Measurements from ENCODE around the gene CHCHD3. TPM values are rescaled to one million over a fixed set of nuclear protein-coding genes. Genes with fewer than 3 reads are reported as not detected.
"Not testable (repeated sequence)": the region's sequence is repeated elsewhere in the genome, so short reads cannot be mapped to it uniquely, and the experiment has no call there.

Gene CHCHD3
- total RNA-seq, 1 experiment from 2014 or later: 149 TPM

DNA sequence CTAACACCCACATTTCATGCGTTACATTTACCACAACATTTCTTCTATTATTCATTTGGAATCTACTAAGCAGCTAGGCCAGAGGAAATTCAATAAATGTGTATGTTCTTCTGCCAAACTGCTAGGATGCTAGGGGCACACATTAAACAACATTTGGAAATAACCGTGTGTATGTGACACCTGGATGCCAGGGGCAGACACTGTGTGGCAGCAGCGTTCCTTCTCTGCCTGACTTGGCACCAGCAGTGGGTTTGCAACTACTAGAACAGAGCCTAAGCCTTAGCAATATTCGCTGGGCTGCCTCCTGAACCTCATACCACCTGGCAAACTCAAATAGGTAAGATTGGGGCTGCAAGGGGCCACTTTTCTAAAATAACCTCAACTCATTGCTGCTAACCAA is 182.1 kb downstream of the CHCHD3 start:
- Histone ChIP-seq H3K27me3 (ENCODE audit: low read length) (no peaks in the 10 kb centered on the region), H3F3A (ENCODE audit: low read length, unreplicated experiment) (no peaks in the 10 kb centered on the region), H3K9ac (ENCODE audit: low read length) (no peak overlapping the region), H3K4me1 (ENCODE audit: insufficient read depth, low read length) (no peaks in the 10 kb centered on the region), H3K4me2 (ENCODE audit: low read length) (no peak overlapping the region), H3K79me2 (ENCODE audit: low read length) (no peaks in the 10 kb centered on the region), H3K9me3 (ENCODE audit: low read length) (no peaks in the 10 kb centered on the region), H3K4me3 (ENCODE audit: low read length) (no peak overlapping the region), H3K36me3 (ENCODE audit: low read depth, low read length) (0 out of 2 replicates have a peak, but pooled peaks cover 2% of the 10 kb centered on the region), H3K9me2 (replicated peaks; ENCODE audit: low read length) (no peaks in the 10 kb centered on the region), H4K20me1 (ENCODE audit: low read length) (no peaks in the 10 kb centered on the region), H3K27ac (ENCODE audit: low read length) (no peak overlapping the region), H2AFZ (ENCODE audit: low read length) (no peak overlapping the region)
- intact Hi-C loops (cut with micrococcal nuclease): no loop called here
- POLR2A ChIA-PET (ENCODE audit: unreplicated experiment): no interaction called here
- no peak for ATAC-seq
- no peak for TF ChIP-seq EZH2phosphoT487 (IDR thresholded peaks at IDR 0.05; ENCODE audit: borderline replicate concordance, low read length)
- TF ChIP-seq, protein P1, sequence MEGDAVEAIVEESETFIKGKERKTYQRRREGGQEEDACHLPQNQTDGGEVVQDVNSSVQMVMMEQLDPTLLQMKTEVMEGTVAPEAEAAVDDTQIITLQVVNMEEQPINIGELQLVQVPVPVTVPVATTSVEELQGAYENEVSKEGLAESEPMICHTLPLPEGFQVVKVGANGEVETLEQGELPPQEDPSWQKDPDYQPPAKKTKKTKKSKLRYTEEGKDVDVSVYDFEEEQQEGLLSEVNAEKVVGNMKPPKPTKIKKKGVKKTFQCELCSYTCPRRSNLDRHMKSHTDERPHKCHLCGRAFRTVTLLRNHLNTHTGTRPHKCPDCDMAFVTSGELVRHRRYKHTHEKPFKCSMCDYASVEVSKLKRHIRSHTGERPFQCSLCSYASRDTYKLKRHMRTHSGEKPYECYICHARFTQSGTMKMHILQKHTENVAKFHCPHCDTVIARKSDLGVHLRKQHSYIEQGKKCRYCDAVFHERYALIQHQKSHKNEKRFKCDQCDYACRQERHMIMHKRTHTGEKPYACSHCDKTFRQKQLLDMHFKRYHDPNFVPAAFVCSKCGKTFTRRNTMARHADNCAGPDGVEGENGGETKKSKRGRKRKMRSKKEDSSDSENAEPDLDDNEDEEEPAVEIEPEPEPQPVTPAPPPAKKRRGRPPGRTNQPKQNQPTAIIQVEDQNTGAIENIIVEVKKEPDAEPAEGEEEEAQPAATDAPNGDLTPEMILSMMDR (conservative IDR thresholded peaks at IDR 0.05; ENCODE audit: low read depth, low read length): no peak; the same call in 1 of the 2 replicates
- TF ChIP-seq EZH2 (IDR thresholded peaks at IDR 0.05; ENCODE audit: low read length, unreplicated experiment): no peak
- no peak for DNase-seq
- CTCF ChIA-PET: interaction anchor here (0.6 kb wide), 1 partner anchor 50 kb away, joined by 5 read pairs; no protein-coding TSS in a partner anchor
- BruUV-seq (replicated peaks): no TSS peak

DNA sequence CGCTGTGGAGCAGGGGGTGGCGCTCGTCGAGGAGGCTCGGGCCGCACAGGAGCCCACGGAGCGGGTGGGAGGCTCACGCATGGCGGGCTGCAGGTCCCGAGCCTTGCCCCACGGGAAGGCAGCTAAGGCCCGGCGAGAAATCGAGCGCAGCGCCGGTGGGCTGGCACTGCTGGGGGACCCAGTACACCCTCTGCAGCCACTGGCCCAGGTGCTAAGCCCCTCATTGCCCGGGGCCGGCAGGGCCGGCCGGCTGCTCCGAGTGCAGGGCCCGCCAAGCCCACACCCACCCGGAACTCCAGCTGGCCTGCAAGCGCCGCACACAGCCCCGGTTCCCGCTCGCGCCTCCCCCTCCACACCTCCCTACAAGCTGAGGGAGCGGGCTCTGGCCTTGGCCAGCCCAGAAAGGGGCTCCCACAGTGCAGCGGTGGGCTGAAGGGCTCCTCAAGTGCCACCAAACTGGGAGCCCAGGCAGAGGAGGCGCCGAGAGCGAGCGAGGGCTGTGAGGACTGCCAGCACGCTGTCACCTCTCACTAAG is 183.2 kb downstream of the CHCHD3 start:
- H3K4me3 ChIP-seq (ENCODE audit: low read length); CTCF ChIA-PET; H4K20me1 ChIP-seq (ENCODE audit: low read length); intact Hi-C loops (cut with micrococcal nuclease); H3K36me3 ChIP-seq (ENCODE audit: low read depth, low read length); H3K27ac ChIP-seq (ENCODE audit: low read length); H3K9me2 ChIP-seq (replicated peaks; ENCODE audit: low read length); H3K4me1 ChIP-seq (ENCODE audit: insufficient read depth, low read length); H3F3A ChIP-seq (ENCODE audit: low read length, unreplicated experiment); POLR2A ChIA-PET (ENCODE audit: unreplicated experiment); ATAC-seq; H2AFZ ChIP-seq (ENCODE audit: low read length); H3K9ac ChIP-seq (ENCODE audit: low read length); BruUV-seq (replicated peaks); H3K27me3 ChIP-seq (ENCODE audit: low read length); H3K79me2 ChIP-seq (ENCODE audit: low read length); H3K9me3 ChIP-seq (ENCODE audit: low read length); H3K4me2 ChIP-seq (ENCODE audit: low read length); DNase-seq: not testable (repeated sequence)

DNA sequence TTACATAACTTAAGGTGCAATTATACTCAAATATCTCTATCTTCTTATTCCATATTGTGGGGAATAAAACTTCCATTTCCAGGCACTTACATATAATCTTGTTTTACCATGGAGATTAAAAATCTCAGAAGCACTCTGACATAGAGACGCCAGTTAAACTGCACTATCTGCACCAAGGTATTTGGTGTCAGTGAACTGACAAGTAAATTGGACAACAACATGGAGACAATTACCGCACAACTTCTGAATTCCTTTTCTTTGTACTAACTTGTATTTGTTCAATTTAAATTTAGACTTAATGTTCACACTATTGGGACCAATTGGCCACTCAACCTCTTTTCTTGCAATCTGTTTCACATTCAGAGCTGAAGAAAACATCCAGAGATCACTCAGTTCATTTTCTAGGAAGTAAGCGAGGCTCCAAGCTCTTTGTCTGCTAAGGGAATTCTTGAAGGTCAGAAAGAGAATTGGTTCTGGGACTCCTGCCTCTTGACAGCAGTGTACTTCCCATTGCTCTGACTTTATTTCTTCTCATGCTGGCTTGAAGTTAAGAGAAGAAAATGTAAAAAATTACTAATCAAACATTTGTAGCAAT is 184.7 kb downstream of the CHCHD3 start:
- Histone ChIP-seq H3K9me2 (replicated peaks; ENCODE audit: low read length) (no peaks in the 10 kb centered on the region), H3K4me1 (ENCODE audit: insufficient read depth, low read length) (no peaks in the 10 kb centered on the region), H4K20me1 (ENCODE audit: low read length) (no peaks in the 10 kb centered on the region), H3K27me3 (ENCODE audit: low read length) (no peaks in the 10 kb centered on the region), H3K36me3 (ENCODE audit: low read depth, low read length) (peaks cover 2% of the 10 kb centered on the region; the same call in 1 of the 2 replicates), H3K4me3 (ENCODE audit: low read length) (no peak overlapping the region), H3K79me2 (ENCODE audit: low read length) (no peaks in the 10 kb centered on the region), H3K27ac (ENCODE audit: low read length) (no peak overlapping the region), H3K9me3 (ENCODE audit: low read length) (no peaks in the 10 kb centered on the region), H3K4me2 (ENCODE audit: low read length) (no peak overlapping the region), H2AFZ (ENCODE audit: low read length) (no peak overlapping the region), H3K9ac (ENCODE audit: low read length) (no peak overlapping the region), H3F3A (ENCODE audit: low read length, unreplicated experiment) (no peaks in the 10 kb centered on the region)
- no peak for ATAC-seq
- no TSS peak for BruUV-seq (replicated peaks)
- CTCF ChIA-PET: no interaction called here
- intact Hi-C loops (cut with micrococcal nuclease): no loop called here
- TF ChIP-seq EZH2phosphoT487 (IDR thresholded peaks at IDR 0.05; ENCODE audit: borderline replicate concordance, low read length): no peak
- TF ChIP-seq EZH2 (IDR thresholded peaks at IDR 0.05; ENCODE audit: low read length, unreplicated experiment): no peak
- TF ChIP-seq, protein P1 (conservative IDR thresholded peaks at IDR 0.05; ENCODE audit: low read depth, low read length): no peak
- DNase-seq: no peak
- POLR2A ChIA-PET (ENCODE audit: unreplicated experiment): no interaction called here
